ENCODE results near the gene GABRE. TPM values are rescaled to one million over a fixed set of nuclear protein-coding genes. Genes with fewer than 3 reads are reported as not detected.
A peak's percentile ranks its signal among the peaks of the same experiment; 100 is the strongest.

The GABRE gene
- polyA plus RNA-seq, 3 donors, result not detected

DNA sequence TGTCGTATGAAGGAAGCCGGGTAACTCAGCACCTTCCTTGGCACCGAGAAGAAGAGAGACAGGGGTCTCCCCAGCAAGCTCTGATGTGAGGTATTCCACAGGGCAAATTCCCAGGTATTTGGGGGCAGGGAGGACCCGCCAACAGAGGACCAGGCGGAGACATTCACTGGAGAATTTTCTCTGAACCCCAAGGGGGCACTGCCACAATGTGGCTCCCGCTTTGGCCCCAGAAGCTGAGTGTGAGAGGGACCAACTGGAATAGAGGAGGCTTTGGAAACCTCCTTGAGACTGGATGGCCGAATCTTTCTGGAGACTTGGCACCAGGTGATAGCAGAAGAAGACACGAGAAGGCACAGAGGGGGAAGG lies 735 bp upstream of the GABRE start:
- H2AFZ ChIP-seq (ENCODE audit: insufficient read depth, low read depth, low read length, poor library complexity, severe bottlenecking), result no peak overlapping the region
- H3K27me3 Mint-ChIP-seq (ENCODE audit: low read depth in 3 of 3), result peaks cover 21 to 33% (median 32%) of the 10 kb centered on the region in 3 donors
- no peaks in the 10 kb centered on the region for H3K79me2 ChIP-seq (ENCODE audit: insufficient read depth, low read length)
- no peak overlapping the region for H3K27ac ChIP-seq (ENCODE audit: low read depth in 1 of 2, low read length in 2 of 2)
- no peaks in the 10 kb centered on the region for H4K20me1 ChIP-seq (ENCODE audit: insufficient read depth, low read length)
- TF ChIP-seq, protein P1, sequence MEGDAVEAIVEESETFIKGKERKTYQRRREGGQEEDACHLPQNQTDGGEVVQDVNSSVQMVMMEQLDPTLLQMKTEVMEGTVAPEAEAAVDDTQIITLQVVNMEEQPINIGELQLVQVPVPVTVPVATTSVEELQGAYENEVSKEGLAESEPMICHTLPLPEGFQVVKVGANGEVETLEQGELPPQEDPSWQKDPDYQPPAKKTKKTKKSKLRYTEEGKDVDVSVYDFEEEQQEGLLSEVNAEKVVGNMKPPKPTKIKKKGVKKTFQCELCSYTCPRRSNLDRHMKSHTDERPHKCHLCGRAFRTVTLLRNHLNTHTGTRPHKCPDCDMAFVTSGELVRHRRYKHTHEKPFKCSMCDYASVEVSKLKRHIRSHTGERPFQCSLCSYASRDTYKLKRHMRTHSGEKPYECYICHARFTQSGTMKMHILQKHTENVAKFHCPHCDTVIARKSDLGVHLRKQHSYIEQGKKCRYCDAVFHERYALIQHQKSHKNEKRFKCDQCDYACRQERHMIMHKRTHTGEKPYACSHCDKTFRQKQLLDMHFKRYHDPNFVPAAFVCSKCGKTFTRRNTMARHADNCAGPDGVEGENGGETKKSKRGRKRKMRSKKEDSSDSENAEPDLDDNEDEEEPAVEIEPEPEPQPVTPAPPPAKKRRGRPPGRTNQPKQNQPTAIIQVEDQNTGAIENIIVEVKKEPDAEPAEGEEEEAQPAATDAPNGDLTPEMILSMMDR (IDR thresholded peaks at IDR 0.05), result no peak
- H3K4me3 ChIP-seq (replicated peaks in 1 of 3; ENCODE audit: low read depth in 2 of 3, low read length in 3 of 3), result no peak overlapping the region
- no peaks in the 10 kb centered on the region for H3K9me3 ChIP-seq (replicated peaks in 1 of 2; ENCODE audit: control insufficient read depth in 1 of 2, insufficient read depth in 1 of 2, low read length in 2 of 2)
- H3K9ac ChIP-seq (ENCODE audit: insufficient read depth, low read length, poor library complexity, severe bottlenecking), result no peak overlapping the region
- H3K4me1 ChIP-seq (ENCODE audit: control insufficient read depth in 1 of 2, insufficient read depth in 2 of 2, low read length in 2 of 2), result no peaks in the 10 kb centered on the region
- DNase-seq, result no peak
- H3K27me3 ChIP-seq (ENCODE audit: control insufficient read depth in 2 of 2, insufficient read depth in 2 of 2, low read length in 2 of 2), result peaks cover 2 to 20% of the 10 kb centered on the region in 2 donors
- intact Hi-C loops (cut with micrococcal nuclease), result no loop called here
- no peaks in the 10 kb centered on the region for H3K4me1 Mint-ChIP-seq
- no peaks in the 10 kb centered on the region for H3K36me3 Mint-ChIP-seq
- no peak overlapping the region for H3K4me2 ChIP-seq (replicated peaks; ENCODE audit: extremely low read depth, low read length, poor library complexity, severe bottlenecking)
- WGBS (ENCODE audit: insufficient coverage), result 70% methylated on average over 5 of the region's 8 CpGs
- H3K36me3 ChIP-seq (replicated peaks in 1 of 2; ENCODE audit: control insufficient read depth in 1 of 2, insufficient read depth in 2 of 2, low read length in 2 of 2), result no peaks in the 10 kb centered on the region
- H3K27ac Mint-ChIP-seq, result no peak overlapping the region
- H3K9me3 Mint-ChIP-seq, result peaks cover 0 to 11% (median 1%) of the 10 kb centered on the region in 7 donors
- peak overlapping the region in 1 of 2 donors; percentile 76 for H3K4me3 Mint-ChIP-seq

DNA sequence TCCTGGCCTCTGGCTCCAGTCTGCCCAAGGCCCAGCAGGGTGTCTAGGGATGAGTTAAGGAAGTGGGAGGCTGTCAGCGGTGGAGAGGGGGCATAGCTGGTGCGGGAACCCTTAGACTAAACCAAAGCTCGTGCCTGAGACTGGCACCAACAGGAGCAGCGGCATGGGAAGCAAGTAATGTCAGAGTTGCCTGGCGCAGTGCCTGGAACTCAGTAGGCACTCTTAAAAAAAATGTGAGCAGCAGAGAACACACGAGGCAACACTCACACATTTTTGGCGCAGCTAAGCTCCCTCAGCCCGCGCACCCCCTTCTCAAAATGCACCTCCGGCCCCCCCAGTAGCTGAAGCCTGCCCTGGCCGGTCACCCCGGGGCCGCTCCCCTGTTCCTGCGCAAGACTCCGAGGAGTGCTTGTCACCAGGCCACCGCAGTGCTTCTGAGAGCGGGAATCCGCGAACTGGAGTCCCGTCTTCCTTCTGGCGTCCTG lies 583 bp downstream of the GABRE start:
- Mint-ChIP-seq H3K36me3 (no peaks in the 10 kb centered on the region), H3K27ac (no peak overlapping the region)

More for the DNA sequence above, 583 bp downstream of the GABRE start:
- DNase-seq, result no peak
- Mint-ChIP-seq H3K27me3 (ENCODE audit: low read depth in 3 of 3) (peaks cover 21 to 33% (median 32%) of the 10 kb centered on the region in 3 donors), H3K4me3 (peak overlapping the region in 1 of 2 donors; percentile 51), H3K4me1 (no peaks in the 10 kb centered on the region), H3K9me3 (peaks cover 0 to 14% (median 1%) of the 10 kb centered on the region in 7 donors)
- no peaks in the 10 kb centered on the region for H3K79me2 ChIP-seq (ENCODE audit: insufficient read depth, low read length)
- H3K4me2 ChIP-seq (replicated peaks; ENCODE audit: extremely low read depth, low read length, poor library complexity, severe bottlenecking), result no peak overlapping the region
- H3K9ac ChIP-seq (ENCODE audit: insufficient read depth, low read length, poor library complexity, severe bottlenecking), result no peak overlapping the region
- no peak overlapping the region for H3K27ac ChIP-seq (ENCODE audit: low read depth in 1 of 2, low read length in 2 of 2)
- H3K36me3 ChIP-seq (replicated peaks in 1 of 2; ENCODE audit: control insufficient read depth in 1 of 2, insufficient read depth in 2 of 2, low read length in 2 of 2), result no peaks in the 10 kb centered on the region
- TF ChIP-seq, protein P1 (IDR thresholded peaks at IDR 0.05), result no peak
- no peaks in the 10 kb centered on the region for H3K4me1 ChIP-seq (ENCODE audit: control insufficient read depth in 1 of 2, insufficient read depth in 2 of 2, low read length in 2 of 2)
- peaks cover 2 to 20% of the 10 kb centered on the region in 2 donors for H3K27me3 ChIP-seq (ENCODE audit: control insufficient read depth in 2 of 2, insufficient read depth in 2 of 2, low read length in 2 of 2)
- no peaks in the 10 kb centered on the region for H3K9me3 ChIP-seq (replicated peaks in 1 of 2; ENCODE audit: control insufficient read depth in 1 of 2, insufficient read depth in 1 of 2, low read length in 2 of 2)
- 6% methylated on average over 17 of the region's 21 CpGs for WGBS (ENCODE audit: insufficient coverage)
- intact Hi-C loops (cut with micrococcal nuclease), result no loop called here
- H2AFZ ChIP-seq (ENCODE audit: insufficient read depth, low read depth, low read length, poor library complexity, severe bottlenecking), result no peak overlapping the region
- no peaks in the 10 kb centered on the region for H4K20me1 ChIP-seq (ENCODE audit: insufficient read depth, low read length)
- no peak overlapping the region for H3K4me3 ChIP-seq (replicated peaks in 1 of 3; ENCODE audit: low read depth in 2 of 3, low read length in 3 of 3)

All from CD14-positive monocyte (primary cell).